ENCODE measurements around the gene HOXB5. TPM values are rescaled to one million over a fixed set of nuclear protein-coding genes. Genes with fewer than 3 reads are reported as not detected.
A peak's percentile ranks its signal among the peaks of the same experiment; 100 is the strongest.

Gene HOXB5
- total RNA-seq, 1 donor from 2014 or later, result not detected

DNA sequence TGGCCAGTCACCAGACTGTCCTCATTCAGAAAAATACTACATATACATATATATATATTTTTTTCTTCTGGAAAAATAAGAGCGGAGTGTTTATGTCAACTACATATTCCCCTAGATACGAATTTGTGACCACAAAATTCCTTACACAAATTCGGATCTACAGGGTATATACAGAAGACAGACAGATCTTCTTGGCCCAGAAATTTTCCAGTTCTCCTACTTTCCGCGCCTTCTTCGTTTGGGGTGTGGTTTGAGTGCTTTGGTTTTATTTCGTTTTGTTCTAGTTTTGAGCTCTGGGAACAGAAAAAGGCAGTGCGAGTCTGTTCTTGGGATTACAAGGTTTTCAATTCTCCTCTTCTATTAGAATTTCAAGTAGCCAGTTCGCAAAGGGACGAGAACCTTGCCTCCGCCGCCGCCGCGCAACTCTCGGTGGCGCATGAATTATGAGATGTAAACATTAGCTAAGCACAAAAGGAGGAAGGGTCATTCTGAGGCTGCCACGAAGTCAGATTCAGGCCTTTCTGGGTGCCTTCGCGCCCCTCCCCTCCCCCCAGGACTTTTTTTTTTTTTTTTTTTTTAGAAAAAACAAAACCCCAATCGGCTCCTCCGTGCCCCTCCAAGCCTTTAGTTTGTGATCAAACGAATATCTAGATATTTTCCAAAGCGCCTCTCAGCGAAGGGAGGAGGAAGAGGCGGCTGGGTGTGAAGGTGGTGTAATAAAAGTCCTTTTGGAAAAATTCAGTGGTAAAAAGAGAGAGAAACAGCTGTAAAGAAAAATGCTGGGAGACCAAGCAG lies 13.6 kb downstream of the HOXB5 start:
- peak overlapping the region; percentile 91 for H3K4me3 Mint-ChIP-seq
- peaks cover 10% of the 10 kb centered on the region for H3K36me3 Mint-ChIP-seq (ENCODE audit: low read depth)
- DNase-seq (ENCODE audit: low spot score), result no peak
- H3K27me3 Mint-ChIP-seq (ENCODE audit: insufficient read depth), result peaks cover 48% of the 10 kb centered on the region
- no peaks in the 10 kb centered on the region for H3K9me3 Mint-ChIP-seq
- peak overlapping the region; percentile 31 for H3K27ac Mint-ChIP-seq
- H3K4me1 Mint-ChIP-seq (ENCODE audit: low read depth), result peaks cover 77% of the 10 kb centered on the region
- intact Hi-C loops (cut with micrococcal nuclease), result loop anchor here (2.0 kb wide), 2 partner anchors 33 to 167 kb away; no protein-coding TSS in a partner anchor

DNA sequence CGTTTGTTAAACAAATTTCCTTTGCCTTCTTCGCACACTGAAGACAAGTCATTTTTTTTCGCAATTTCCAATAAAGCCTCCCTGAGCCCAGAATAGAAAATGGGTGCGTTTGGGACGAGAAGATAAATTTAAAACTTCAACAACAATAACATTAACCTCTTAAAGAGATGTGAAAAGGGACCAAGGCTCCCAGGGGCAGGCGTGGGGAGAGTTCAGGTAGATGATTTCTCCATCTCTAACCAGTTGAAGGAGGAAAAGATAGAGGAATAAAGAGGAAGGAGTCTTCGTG lies 14.2 kb downstream of the HOXB5 start:
- no peak for DNase-seq (ENCODE audit: low spot score)
- H3K4me3 Mint-ChIP-seq, result peak overlapping the region; percentile 91
- peaks cover 10% of the 10 kb centered on the region for H3K36me3 Mint-ChIP-seq (ENCODE audit: low read depth)
- H3K9me3 Mint-ChIP-seq, result no peaks in the 10 kb centered on the region
- peak overlapping the region; percentile 44 for H3K27ac Mint-ChIP-seq
- H3K27me3 Mint-ChIP-seq (ENCODE audit: insufficient read depth), result peaks cover 46% of the 10 kb centered on the region
- intact Hi-C loops (cut with micrococcal nuclease), result loop anchor here (2.0 kb wide), 2 partner anchors 33 to 167 kb away; no protein-coding TSS in a partner anchor
- H3K4me1 Mint-ChIP-seq (ENCODE audit: low read depth), result peaks cover 73% of the 10 kb centered on the region

DNA sequence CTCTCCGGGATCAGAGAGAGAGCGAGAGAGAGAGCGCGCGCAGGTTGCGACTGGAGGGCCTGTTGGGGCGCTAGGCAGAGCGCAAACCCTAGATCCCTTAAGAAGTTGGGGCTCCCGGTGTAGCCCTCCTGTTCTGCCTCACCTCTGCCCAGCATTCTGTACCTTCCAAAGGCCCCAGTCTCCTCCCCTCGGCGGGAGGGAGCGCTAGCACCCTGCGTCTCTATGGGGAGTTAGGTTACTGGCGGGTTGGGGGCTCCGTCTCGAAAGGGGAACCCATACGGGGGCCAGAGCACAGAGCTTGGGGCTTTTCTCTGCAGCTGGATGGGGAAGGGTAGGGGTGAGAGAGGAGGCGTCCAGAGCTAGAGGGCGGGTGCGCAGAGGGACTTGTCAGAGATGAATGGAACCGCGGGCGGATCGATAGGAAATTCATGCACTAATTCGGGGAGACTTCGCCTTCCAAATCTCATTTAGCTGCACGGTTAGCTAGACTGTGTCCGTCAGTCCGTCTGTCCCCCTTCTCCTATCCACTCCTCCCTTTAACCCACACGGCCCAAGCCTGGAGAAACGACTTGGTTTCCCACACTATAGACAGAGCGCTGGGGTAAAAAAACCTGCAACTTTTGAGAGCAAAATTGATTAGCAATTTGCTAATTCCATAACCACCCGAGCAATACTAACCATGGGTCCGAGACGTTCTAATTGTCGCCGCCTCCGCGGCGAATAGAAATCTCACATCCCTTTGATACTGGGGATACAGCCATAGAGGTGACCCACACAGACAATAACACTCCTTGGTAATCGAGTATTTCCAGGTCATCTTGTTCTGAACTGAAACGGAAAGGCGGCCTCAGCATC lies 14.7 kb downstream of the HOXB5 start:
- intact Hi-C loops (cut with micrococcal nuclease), result loop anchor here (1.0 to 2.0 kb wide), 4 partner anchors 32 to 166 kb away; no protein-coding TSS in a partner anchor
- Mint-ChIP-seq H3K4me3 (peak overlapping the region; percentile 91), H3K36me3 (ENCODE audit: low read depth) (peaks cover 10% of the 10 kb centered on the region), H3K27me3 (ENCODE audit: insufficient read depth) (peaks cover 42% of the 10 kb centered on the region), H3K27ac (peak overlapping the region; percentile 86), H3K4me1 (ENCODE audit: low read depth) (peaks cover 67% of the 10 kb centered on the region), H3K9me3 (no peaks in the 10 kb centered on the region)
- DNase-seq (ENCODE audit: low spot score), result no peak

DNA sequence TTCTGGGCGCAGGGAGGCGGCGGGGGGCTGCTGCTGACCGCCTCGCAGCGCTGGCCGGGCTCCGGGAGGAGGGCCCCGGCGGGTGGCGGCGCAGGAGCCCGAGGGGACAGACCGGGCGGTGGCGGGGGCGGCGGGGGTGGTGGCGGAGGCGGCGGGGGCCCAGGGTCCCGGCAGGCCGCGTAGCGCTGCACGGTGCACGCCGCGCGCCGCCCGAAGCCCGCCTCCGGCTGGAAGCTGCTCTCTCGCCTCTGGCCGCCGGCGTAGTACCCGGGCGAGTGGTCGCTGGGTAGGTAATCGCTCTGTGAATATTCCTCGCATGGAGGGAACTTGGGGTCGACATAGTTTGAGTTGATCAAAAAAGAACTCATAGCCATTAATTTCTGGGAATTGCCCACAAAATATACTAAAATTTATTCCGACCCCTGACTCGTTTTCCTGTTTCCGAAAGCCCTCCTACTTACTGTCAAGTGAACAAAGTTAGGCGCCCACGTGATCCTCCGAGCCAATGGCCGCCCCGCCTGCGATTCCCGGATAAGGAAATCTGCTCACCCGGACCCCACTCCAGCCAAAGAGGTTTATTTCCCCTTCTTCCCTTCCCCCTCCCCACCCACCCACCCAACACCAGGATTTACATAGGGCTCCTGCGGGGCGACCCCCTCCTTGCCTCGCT lies 15.5 kb downstream of the HOXB5 start, which contains the start of gene HOXB4:
Gene HOXB4 (minus strand): TSS at position 405 of the 670 bp plus-strand sequence. CDS start 31 bp downstream, at position 374.
- peaks cover 8% of the 10 kb centered on the region for H3K36me3 Mint-ChIP-seq (ENCODE audit: low read depth)
- DNase-seq (ENCODE audit: low spot score), result peak; percentile 68
- peak within 1 kb of the TSS; percentile 86 for H3K27ac Mint-ChIP-seq
- H3K27me3 Mint-ChIP-seq (ENCODE audit: insufficient read depth), result peaks cover 37% of the 10 kb centered on the region
- intact Hi-C loops (cut with micrococcal nuclease), result loop anchor here (1.0 to 2.0 kb wide), 4 partner anchors 31 to 165 kb away; no protein-coding TSS in a partner anchor
- H3K4me1 Mint-ChIP-seq (ENCODE audit: low read depth), result peaks cover 66% of the 10 kb centered on the region
- no peaks in the 10 kb centered on the region for H3K9me3 Mint-ChIP-seq
- H3K4me3 Mint-ChIP-seq, result peak within 1 kb of the TSS; percentile 91

DNA sequence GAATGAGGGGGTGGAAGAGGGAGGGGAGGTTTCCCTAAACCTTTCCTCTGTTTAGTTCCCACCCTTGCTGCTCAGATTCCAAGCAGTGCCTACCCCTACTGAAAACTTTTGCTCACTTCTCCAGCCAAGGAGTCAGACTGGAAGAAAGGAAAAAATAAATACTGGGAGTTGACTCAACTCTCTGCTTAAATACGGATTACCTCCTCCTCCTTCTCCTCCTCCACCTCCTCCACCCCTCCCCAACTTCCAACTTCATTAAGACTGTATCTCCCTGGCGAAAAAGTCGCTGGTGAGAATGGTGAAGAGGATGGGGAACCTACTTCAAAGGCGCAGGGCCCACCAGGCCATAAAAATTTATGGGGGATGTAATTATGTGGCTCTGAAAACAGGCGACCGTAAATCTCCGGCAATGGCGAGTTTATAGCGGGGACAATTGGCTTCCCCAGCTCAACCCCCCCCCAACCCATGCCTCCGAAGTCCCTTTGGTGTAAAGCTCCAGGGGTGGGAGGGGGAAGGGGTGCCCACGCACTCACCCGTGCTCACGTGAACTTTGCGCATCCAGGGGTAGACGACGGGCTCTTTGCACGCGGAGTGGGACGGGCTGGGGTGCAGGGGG lies 16.1 kb downstream of the HOXB5 start:
- peaks cover 7% of the 10 kb centered on the region for H3K36me3 Mint-ChIP-seq (ENCODE audit: low read depth)
- DNase-seq (ENCODE audit: low spot score), result no peak
- H3K27ac Mint-ChIP-seq, result peak overlapping the region; percentile 77
- intact Hi-C loops (cut with micrococcal nuclease), result no loop called here
- peaks cover 60% of the 10 kb centered on the region for H3K4me1 Mint-ChIP-seq (ENCODE audit: low read depth)
- peaks cover 30% of the 10 kb centered on the region for H3K27me3 Mint-ChIP-seq (ENCODE audit: insufficient read depth)
- peak overlapping the region; percentile 87 for H3K4me3 Mint-ChIP-seq
- no peaks in the 10 kb centered on the region for H3K9me3 Mint-ChIP-seq

DNA sequence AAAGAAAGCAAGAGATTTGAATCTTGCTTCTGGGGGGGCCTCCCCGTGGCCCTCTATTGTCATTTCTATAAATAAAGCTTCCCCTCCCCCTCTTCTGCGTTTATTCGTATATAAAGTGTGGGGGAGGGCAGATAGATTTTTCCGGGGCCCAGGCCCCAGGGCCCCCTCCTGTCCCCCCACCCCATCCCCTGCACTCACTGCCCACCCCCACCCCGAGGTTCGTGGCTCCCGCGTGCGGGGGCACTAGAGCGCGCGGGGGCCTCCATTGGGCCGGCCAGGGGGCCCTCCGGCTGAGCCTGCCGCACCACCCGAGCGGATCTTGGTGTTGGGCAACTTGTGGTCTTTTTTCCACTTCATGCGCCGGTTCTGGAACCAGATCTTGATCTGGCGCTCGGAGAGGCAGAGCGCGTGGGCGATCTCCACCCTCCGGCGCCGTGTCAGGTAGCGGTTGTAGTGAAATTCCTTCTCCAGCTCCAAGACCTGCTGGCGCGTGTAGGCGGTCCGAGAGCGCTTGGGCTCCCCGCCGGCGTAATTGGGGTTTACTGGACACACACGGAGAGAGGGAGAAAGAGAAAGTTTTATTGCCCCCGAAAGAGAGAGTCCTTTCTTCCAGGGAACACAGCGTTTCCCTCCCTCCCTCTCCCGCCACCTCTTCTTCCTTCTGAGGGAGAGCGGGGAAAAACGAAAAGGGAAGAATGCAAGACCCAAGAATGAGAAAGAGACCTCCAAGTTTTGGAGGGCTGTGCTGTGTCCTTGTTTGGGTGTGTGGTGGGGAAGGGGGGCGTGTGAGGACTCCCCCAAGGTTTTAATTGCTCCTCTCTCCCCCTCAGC lies 16.9 kb downstream of the HOXB5 start:
- intact Hi-C loops (cut with micrococcal nuclease), result no loop called here
- H3K9me3 Mint-ChIP-seq, result no peaks in the 10 kb centered on the region
- peaks cover 29% of the 10 kb centered on the region for H3K27me3 Mint-ChIP-seq (ENCODE audit: insufficient read depth)
- H3K4me1 Mint-ChIP-seq (ENCODE audit: low read depth), result peaks cover 61% of the 10 kb centered on the region
- H3K36me3 Mint-ChIP-seq (ENCODE audit: low read depth), result peaks cover 9% of the 10 kb centered on the region
- peak overlapping the region; percentile 87 for H3K4me3 Mint-ChIP-seq
- DNase-seq (ENCODE audit: low spot score), result no peak
- peak overlapping the region; percentile 79 for H3K27ac Mint-ChIP-seq

DNA sequence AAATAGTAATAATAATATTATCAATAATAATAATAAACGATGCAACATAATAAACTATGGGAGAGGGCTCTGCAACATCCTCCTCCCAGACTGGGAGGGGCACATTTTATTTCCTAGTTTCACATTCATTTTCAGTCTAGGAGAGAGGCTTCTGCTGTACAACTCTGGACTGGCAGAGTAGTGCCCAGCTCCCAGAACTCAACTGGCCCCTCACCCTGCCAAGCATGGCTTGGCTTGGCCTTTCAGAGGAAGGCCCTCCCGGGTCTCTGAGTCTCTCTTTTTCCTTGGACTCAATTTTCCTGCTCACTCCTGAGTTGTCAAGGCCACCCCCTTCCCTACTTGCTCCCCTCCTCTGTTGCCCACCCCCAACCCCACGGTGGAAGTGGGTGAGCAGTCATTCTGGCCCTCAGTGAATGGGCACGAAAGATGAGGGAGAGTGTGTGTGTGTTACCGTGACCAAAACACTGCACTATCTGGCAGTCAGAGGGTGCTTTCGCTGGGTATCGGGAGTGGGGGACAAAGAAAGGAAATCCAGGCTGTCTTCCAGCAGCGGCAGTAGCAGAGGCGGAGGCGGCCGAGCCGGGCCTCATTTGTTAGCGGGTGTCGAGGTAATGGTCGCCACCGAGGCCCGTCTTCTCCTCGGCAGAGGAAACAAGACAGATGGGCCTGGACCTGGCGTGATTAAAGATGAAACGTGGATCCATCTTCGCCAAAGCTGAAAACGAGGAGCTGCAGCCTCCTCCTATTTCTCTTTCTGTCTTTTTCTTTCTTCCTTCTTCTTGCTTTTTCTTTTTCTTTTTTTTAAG lies 17.7 kb downstream of the HOXB5 start:
- H3K36me3 Mint-ChIP-seq (ENCODE audit: low read depth), result peaks cover 13% of the 10 kb centered on the region
- H3K4me1 Mint-ChIP-seq (ENCODE audit: low read depth), result peaks cover 54% of the 10 kb centered on the region
- intact Hi-C loops (cut with micrococcal nuclease), result no loop called here
- H3K4me3 Mint-ChIP-seq, result peak overlapping the region; percentile 56
- H3K9me3 Mint-ChIP-seq, result no peaks in the 10 kb centered on the region
- DNase-seq (ENCODE audit: low spot score), result no peak
- H3K27ac Mint-ChIP-seq, result no peak overlapping the region
- H3K27me3 Mint-ChIP-seq (ENCODE audit: insufficient read depth), result peaks cover 20% of the 10 kb centered on the region

DNA sequence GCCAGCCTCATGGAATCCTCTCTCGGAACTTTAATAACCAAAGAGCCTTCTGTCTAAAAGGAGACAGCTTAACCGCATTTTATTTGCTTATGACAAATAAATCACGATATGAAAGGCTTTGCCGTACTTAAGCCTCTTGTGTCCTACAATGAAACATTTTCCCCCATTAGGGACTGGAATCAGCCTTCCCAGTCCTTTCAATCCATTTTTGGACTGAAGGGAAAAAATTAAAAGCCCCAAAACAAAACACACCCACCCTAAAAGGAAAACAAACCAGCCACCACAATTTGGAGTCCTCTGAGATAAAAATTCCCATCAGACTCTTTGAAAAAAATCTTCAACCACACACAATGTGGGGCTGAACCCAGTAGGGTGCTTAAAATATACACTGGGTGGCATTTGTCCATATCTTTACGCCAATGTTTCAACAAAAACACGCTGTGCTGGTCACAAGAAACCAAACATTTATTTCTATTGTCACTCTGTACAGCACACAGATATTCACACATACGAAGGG lies 18.5 kb downstream of the HOXB5 start:
- peak overlapping the region; percentile 25 for H3K4me3 Mint-ChIP-seq
- no peaks in the 10 kb centered on the region for H3K9me3 Mint-ChIP-seq
- peaks cover 15% of the 10 kb centered on the region for H3K27me3 Mint-ChIP-seq (ENCODE audit: insufficient read depth)
- peaks cover 13% of the 10 kb centered on the region for H3K36me3 Mint-ChIP-seq (ENCODE audit: low read depth)
- DNase-seq (ENCODE audit: low spot score), result no peak
- peaks cover 47% of the 10 kb centered on the region for H3K4me1 Mint-ChIP-seq (ENCODE audit: low read depth)
- intact Hi-C loops (cut with micrococcal nuclease), result no loop called here
- no peak overlapping the region for H3K27ac Mint-ChIP-seq

DNA sequence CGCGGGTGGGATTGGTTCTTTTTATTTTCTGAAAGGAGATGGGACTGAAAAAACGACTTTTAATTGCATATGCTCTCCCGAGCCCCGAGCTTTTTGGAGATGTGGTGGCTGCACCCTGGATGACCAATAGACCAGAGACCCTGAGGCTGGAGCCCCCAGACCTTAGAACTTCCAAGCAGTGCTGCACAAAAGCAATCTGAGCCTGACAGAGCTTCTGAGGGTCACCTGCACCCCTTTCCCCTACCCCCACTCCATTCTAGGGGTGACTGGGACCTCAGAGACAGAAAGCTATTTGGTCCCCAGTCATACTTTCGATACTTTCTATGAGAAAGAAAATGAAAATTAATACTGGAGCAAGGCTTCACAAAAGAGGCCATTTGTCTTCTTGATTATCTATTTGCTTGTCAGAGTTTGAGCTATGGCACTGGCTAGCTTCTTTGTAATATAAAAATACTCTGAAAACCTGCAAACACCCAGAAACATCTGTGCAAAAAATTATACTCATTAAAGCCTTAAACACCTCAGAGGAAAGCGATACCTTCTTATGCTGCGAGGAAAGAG lies 19.0 kb downstream of the HOXB5 start:
- no peak for DNase-seq (ENCODE audit: low spot score)
- peaks cover 13% of the 10 kb centered on the region for H3K27me3 Mint-ChIP-seq (ENCODE audit: insufficient read depth)
- peaks cover 13% of the 10 kb centered on the region for H3K36me3 Mint-ChIP-seq (ENCODE audit: low read depth)
- intact Hi-C loops (cut with micrococcal nuclease), result no loop called here
- no peaks in the 10 kb centered on the region for H3K9me3 Mint-ChIP-seq
- H3K4me1 Mint-ChIP-seq (ENCODE audit: low read depth), result peaks cover 41% of the 10 kb centered on the region
- H3K4me3 Mint-ChIP-seq, result no peak overlapping the region
- H3K27ac Mint-ChIP-seq, result no peak overlapping the region

DNA sequence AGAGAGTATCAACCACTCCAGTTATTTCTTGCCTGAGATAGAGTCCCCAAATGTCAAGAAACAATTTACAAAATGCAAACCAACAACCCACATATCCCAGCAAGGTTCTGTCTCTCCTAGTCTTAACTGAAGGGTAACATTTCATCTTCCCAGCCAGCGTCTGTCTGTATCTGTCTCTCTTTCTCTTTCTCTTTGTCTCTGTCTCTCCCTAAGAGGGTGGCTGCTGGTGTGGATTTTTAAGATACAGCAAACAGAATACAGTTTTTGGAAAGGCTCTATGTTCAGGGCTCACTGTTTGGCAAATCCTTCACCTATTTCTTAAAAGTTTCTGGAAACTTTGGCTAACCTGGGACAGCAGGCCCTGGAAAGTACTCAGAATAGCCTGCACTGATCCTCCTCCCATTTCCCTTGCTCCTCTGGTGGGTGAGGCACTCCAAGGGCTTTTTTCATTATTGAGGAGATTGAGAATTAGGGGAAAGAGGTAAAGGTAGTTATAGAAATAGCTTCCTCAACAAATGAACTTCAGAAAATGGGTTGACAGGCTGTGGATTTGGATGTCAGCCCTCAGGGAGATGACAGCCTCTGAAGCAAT lies 21.7 kb downstream of the HOXB5 start:
- intact Hi-C loops (cut with micrococcal nuclease), result no loop called here
- no peaks in the 10 kb centered on the region for H3K9me3 Mint-ChIP-seq
- no peak for DNase-seq (ENCODE audit: low spot score)
- H3K4me1 Mint-ChIP-seq (ENCODE audit: low read depth), result peaks cover 29% of the 10 kb centered on the region
- H3K27me3 Mint-ChIP-seq (ENCODE audit: insufficient read depth), result peaks cover 17% of the 10 kb centered on the region
- H3K27ac Mint-ChIP-seq, result no peak overlapping the region
- peaks cover 26% of the 10 kb centered on the region for H3K36me3 Mint-ChIP-seq (ENCODE audit: low read depth)
- no peak overlapping the region for H3K4me3 Mint-ChIP-seq
